Lung (tissue), 12 donors: ENCODE results near the gene SYCE3. TPM values are rescaled to one million over a fixed set of nuclear protein-coding genes. Genes with fewer than 3 reads are reported as not detected.

Experiments used
- ATAC-seq: fragments of 200-7000 bp; cut with Tn5 transposase; one replicate; pipeline ENCODE4 v1.9.1; 2020; ENCODE audit warnings: moderate number of reproducible peaks; ENCODE audit not compliant: insufficient read depth, low FRiP score
- DNase-seq, 3 donors: peaks; one replicate each; pipeline ENCODE4 v3.0.0-alpha.2; 2013 to 2017
- H3K27ac ChIP-seq, 2 donors: one replicate each; pipeline ENCODE4 v1.5.1; 2013; ENCODE audit warnings: mild to moderate bottlenecking in 2 of 2, moderate library complexity in 2 of 2, control low read depth in 1 of 2, inconsistent platforms in 1 of 2, low read depth in 1 of 2, low read length in 1 of 2
- H3K27me3 ChIP-seq, 3 donors: one replicate each; pipeline ENCODE4 v1.5.1; 2013; ENCODE audit warnings: low read length in 2 of 3; ENCODE audit not compliant: control insufficient read depth in 3 of 3, insufficient read depth in 3 of 3
- H3K36me3 ChIP-seq, 4 donors: one replicate each; pipeline ENCODE4 v1.5.1; 2013; ENCODE audit warnings: low read length in 4 of 4, mild to moderate bottlenecking in 1 of 4, moderate library complexity in 1 of 4; ENCODE audit not compliant: control insufficient read depth in 4 of 4, insufficient read depth in 4 of 4
- H3K4me1 ChIP-seq, 5 donors: one replicate each; pipeline ENCODE4 v1.5.1; 2013; ENCODE audit warnings: low read length in 5 of 5, mild to moderate bottlenecking in 2 of 5, moderate library complexity in 1 of 5; ENCODE audit not compliant: control insufficient read depth in 5 of 5, insufficient read depth in 5 of 5
- H3K4me3 ChIP-seq: one replicate; pipeline ENCODE4 v1.5.1; 2013; ENCODE audit warnings: mild to moderate bottlenecking, control low read depth, moderate library complexity
- H3K9ac ChIP-seq, 2 donors: one replicate each; pipeline ENCODE4 v1.5.1; 2013; ENCODE audit warnings: low read length in 2 of 2, control low read depth in 1 of 2; ENCODE audit not compliant: insufficient read depth in 1 of 2
- H3K9me3 ChIP-seq, 4 donors: one replicate each; pipeline ENCODE4 v1.5.1; 2013; ENCODE audit warnings: low read length in 3 of 4, mild to moderate bottlenecking in 1 of 4, moderate library complexity in 1 of 4; ENCODE audit not compliant: control insufficient read depth in 4 of 4, insufficient read depth in 3 of 4
- WGBS, 2 donors: extraction: QIAGEN DNeasy Blood & Tissue Kit; methylation state at CpG; one replicate each; pipeline ENCODE4 v1.1.7; 2013; 5-methylcytosine and 5-hydroxymethylcytosine counted together
- polyA plus RNA-seq, 2 donors: library from polyadenylated mRNA; stranded (reverse); fragments of 200-250 nt; gene quantifications; one replicate each; pipeline ENCODE4 v1.2.1, GENCODE V29; 2013
- total RNA-seq, 2 donors: library from RNA; depleted of rRNA in 1 of 2; stranded (reverse); fragments of >200 nt in 1 of 2; gene quantifications; one replicate each; pipeline ENCODE4 v1.2.1, GENCODE V29; 2014 to 2021
- TF ChIP-seq, protein P1 (sequence below): IDR thresholded peaks from 2 replicates; pipeline ENCODE4 v1.5.1; 2012; ENCODE audit warnings: mild to moderate bottlenecking; ENCODE audit errors: control extremely low read depth, extremely low read depth
- donor health status: control.
- donor health status: control.
- donor health status: Bipolar disorder and iron deficiency.
- donor health status: healthy.
- donor health status: DM: yes; HTN: yes; CAD: no.

Gene SYCE3
- total and polyA plus RNA-seq, 4 donors, result 1.1 to 1.7 TPM; not detected in 2

GRCh38 chr22:50526834-50527801 is 35.6 kb downstream of the SYCE3 start:
- no peak for ATAC-seq
- H3K27ac ChIP-seq, result peak overlapping the region; percentile 75 to 95
- H3K4me1 ChIP-seq, result peaks cover 0 to 40% (median 21%) of the 10 kb centered on the region in 5 donors
- H3K9me3 ChIP-seq, result no peaks in the 10 kb centered on the region
- peak in 1 of 3 donors; percentile 14 for DNase-seq
- TF ChIP-seq, protein P1, sequence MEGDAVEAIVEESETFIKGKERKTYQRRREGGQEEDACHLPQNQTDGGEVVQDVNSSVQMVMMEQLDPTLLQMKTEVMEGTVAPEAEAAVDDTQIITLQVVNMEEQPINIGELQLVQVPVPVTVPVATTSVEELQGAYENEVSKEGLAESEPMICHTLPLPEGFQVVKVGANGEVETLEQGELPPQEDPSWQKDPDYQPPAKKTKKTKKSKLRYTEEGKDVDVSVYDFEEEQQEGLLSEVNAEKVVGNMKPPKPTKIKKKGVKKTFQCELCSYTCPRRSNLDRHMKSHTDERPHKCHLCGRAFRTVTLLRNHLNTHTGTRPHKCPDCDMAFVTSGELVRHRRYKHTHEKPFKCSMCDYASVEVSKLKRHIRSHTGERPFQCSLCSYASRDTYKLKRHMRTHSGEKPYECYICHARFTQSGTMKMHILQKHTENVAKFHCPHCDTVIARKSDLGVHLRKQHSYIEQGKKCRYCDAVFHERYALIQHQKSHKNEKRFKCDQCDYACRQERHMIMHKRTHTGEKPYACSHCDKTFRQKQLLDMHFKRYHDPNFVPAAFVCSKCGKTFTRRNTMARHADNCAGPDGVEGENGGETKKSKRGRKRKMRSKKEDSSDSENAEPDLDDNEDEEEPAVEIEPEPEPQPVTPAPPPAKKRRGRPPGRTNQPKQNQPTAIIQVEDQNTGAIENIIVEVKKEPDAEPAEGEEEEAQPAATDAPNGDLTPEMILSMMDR, result no peak
- H3K36me3 ChIP-seq, result peaks cover 0 to 19% (median 11%) of the 10 kb centered on the region in 4 donors
- peaks cover 0 to 21% (median 7%) of the 10 kb centered on the region in 3 donors for H3K27me3 ChIP-seq
- WGBS, 2 donors, result 36 to 39% methylated on average over 29 of the region's 29 CpGs
- no peak overlapping the region for H3K9ac ChIP-seq
- peak overlapping the region; percentile 55 for H3K4me3 ChIP-seq

GRCh38 chr22:50526108-50526833 is 36.4 kb downstream of the SYCE3 start:
- peak; percentile 29 for ATAC-seq
- Histone ChIP-seq H3K9ac (no peak overlapping the region), H3K27me3 (peaks cover 0 to 20% (median 7%) of the 10 kb centered on the region in 3 donors), H3K4me3 (peak overlapping the region; percentile 55), H3K4me1 (peaks cover 0 to 33% (median 13%) of the 10 kb centered on the region in 5 donors), H3K27ac (peak overlapping the region; percentile 75 to 95), H3K36me3 (peaks cover 0 to 27% (median 15%) of the 10 kb centered on the region in 4 donors), H3K9me3 (no peaks in the 10 kb centered on the region)
- TF ChIP-seq, protein P1, result peak; percentile 33
- peak; percentile 86 to 89 (median 88) for DNase-seq
- 1% methylated on average over 47 to 77 of the region's 77 CpGs for WGBS, 2 donors

GRCh38 chr22:50525858-50526107 is 36.9 kb downstream of the SYCE3 start:
- Histone ChIP-seq H3K4me3 (peak overlapping the region; percentile 55), H3K4me1 (peaks cover 0 to 29% (median 8%) of the 10 kb centered on the region in 5 donors), H3K9me3 (no peaks in the 10 kb centered on the region), H3K27ac (peak overlapping the region; percentile 75 to 95), H3K36me3 (peaks cover 0 to 30% (median 17%) of the 10 kb centered on the region in 4 donors), H3K9ac (no peak overlapping the region), H3K27me3 (peaks cover 0 to 15% (median 2%) of the 10 kb centered on the region in 3 donors)
- WGBS, 2 donors, result 0 to 1% methylated on average over 22 to 33 of the region's 33 CpGs
- no peak for DNase-seq
- TF ChIP-seq, protein P1, result no peak
- ATAC-seq, result peak; percentile 5
